ENCODE results near the gene NKAIN2.

Gene NKAIN2

DNA sequence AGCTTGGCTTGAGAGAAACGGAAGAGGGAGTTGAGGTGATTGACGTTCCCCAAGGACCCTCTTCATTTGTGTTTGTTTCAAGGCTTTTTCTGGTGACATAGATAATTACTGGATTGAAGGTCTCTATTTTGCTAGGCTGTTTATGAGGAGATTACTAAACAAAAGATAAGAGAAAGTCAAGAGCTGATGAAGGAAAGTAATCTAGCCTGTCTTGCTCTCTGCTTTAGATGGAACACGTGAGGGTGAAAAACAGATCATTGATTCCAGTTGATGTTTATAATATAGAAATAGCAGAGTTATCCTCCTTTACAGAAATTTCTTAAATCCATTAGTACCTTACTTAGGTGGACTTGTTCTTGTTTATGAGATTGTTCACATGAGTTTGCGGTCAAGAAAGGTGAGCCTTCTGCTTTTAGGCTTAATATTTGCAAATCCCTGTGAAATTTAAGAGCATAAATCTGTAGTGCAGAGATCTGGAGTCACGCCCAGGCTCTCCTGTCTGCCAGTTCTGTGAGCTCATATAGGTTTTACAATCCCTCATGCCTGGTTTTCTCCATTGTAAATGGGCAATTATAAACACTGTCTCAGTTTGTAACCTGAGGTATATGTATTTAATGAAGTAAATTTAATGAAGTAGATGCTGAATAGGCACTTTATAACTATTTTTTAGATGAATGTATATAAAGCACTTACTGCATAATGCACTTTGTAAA is 272.8 kb downstream of the NKAIN2 start:
- no peak for DNase-seq
- TF ChIP-seq CTCF (IDR thresholded peaks at IDR 0.05): no peak
- Histone ChIP-seq H3K4me3 (no peak overlapping the region), H3K9me3 (no peaks in the 10 kb centered on the region), H3K27me3 (no peaks in the 10 kb centered on the region), H3K27ac (no peak overlapping the region), H3K36me3 (no peaks in the 10 kb centered on the region), H3K4me1 (no peaks in the 10 kb centered on the region)
- intact Hi-C loops (cut with DNase I; ENCODE audit: low total_unique reads): no loop called here

GRCh38 chr6:124078169-124078568 is 274.5 kb downstream of the NKAIN2 start:
- DNase-seq: no peak
- no peak for TF ChIP-seq CTCF (IDR thresholded peaks at IDR 0.05)
- intact Hi-C loops (cut with DNase I; ENCODE audit: low total_unique reads): no loop called here
- Histone ChIP-seq H3K4me3 (no peak overlapping the region), H3K27ac (no peak overlapping the region), H3K36me3 (no peaks in the 10 kb centered on the region), H3K9me3 (no peaks in the 10 kb centered on the region), H3K27me3 (no peaks in the 10 kb centered on the region), H3K4me1 (no peaks in the 10 kb centered on the region)

- H3K27ac ChIP-seq: no peak overlapping the region
- no peak overlapping the region for H3K4me3 ChIP-seq
- H3K27me3 ChIP-seq: no peaks in the 10 kb centered on the region
- TF ChIP-seq CTCF (IDR thresholded peaks at IDR 0.05): no peak
- H3K36me3 ChIP-seq: no peaks in the 10 kb centered on the region
- intact Hi-C loops (cut with DNase I; ENCODE audit: low total_unique reads): no loop called here
- H3K9me3 ChIP-seq: no peaks in the 10 kb centered on the region
- no peak for DNase-seq
- H3K4me1 ChIP-seq: no peaks in the 10 kb centered on the region
Observed at GRCh38 chr6:124080483-124080882, 276.8 kb downstream of the NKAIN2 start.

GRCh38 chr6:124090491-124090890 is 286.8 kb downstream of the NKAIN2 start:
- H3K36me3 ChIP-seq: no peaks in the 10 kb centered on the region
- H3K27me3 ChIP-seq: no peaks in the 10 kb centered on the region
- no peak overlapping the region for H3K27ac ChIP-seq
- no peak overlapping the region for H3K4me3 ChIP-seq
- no peak for TF ChIP-seq CTCF (IDR thresholded peaks at IDR 0.05)
- intact Hi-C loops (cut with DNase I; ENCODE audit: low total_unique reads): no loop called here
- DNase-seq: no peak
- no peaks in the 10 kb centered on the region for H3K4me1 ChIP-seq
- no peaks in the 10 kb centered on the region for H3K9me3 ChIP-seq

DNA sequence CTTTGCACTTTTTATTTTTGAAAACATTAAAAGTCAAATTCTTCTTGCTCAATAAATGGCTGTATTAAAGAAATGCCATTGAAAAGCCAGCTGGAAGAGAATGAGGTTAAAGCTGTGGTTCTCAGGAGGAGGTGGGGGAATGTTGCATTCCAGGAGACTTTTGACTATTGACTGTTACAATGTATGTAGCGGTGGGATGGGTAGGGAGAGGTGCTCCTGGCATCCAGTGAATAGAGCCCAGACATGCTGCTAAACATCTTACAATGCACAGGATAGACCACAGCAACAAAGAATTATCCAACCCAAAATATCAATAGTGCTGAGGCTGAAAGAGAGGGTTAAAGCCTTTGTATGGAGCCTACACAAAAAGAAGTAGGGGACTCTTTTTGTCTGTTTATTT is 295.9 kb downstream of the NKAIN2 start:
- TF ChIP-seq CTCF (IDR thresholded peaks at IDR 0.05): no peak
- intact Hi-C loops (cut with DNase I; ENCODE audit: low total_unique reads): no loop called here
- no peaks in the 10 kb centered on the region for H3K9me3 ChIP-seq
- H3K36me3 ChIP-seq: no peaks in the 10 kb centered on the region
- no peak overlapping the region for H3K4me3 ChIP-seq
- no peak for DNase-seq
- no peaks in the 10 kb centered on the region for H3K27me3 ChIP-seq
- no peak overlapping the region for H3K27ac ChIP-seq
- no peaks in the 10 kb centered on the region for H3K4me1 ChIP-seq

GRCh38 chr6:124110514-124110913 is 306.8 kb downstream of the NKAIN2 start:
- Histone ChIP-seq H3K9me3 (no peaks in the 10 kb centered on the region), H3K27me3 (no peaks in the 10 kb centered on the region), H3K27ac (no peak overlapping the region), H3K4me3 (no peak overlapping the region), H3K36me3 (no peaks in the 10 kb centered on the region), H3K4me1 (no peaks in the 10 kb centered on the region)
- DNase-seq: no peak
- intact Hi-C loops (cut with DNase I; ENCODE audit: low total_unique reads): no loop called here
- no peak for TF ChIP-seq CTCF (IDR thresholded peaks at IDR 0.05)

Measured in tibial artery (tissue), 4 donors.